Suppressor macrophage treated with lipopolysaccharide for 4 hours (primary cell): ENCODE results near the gene EFHC2.

Experiments used
- DNase-seq: peaks from one replicate; pipeline ENCODE4 v3.0.0-alpha.2; 2020

Gene EFHC2, protein sequence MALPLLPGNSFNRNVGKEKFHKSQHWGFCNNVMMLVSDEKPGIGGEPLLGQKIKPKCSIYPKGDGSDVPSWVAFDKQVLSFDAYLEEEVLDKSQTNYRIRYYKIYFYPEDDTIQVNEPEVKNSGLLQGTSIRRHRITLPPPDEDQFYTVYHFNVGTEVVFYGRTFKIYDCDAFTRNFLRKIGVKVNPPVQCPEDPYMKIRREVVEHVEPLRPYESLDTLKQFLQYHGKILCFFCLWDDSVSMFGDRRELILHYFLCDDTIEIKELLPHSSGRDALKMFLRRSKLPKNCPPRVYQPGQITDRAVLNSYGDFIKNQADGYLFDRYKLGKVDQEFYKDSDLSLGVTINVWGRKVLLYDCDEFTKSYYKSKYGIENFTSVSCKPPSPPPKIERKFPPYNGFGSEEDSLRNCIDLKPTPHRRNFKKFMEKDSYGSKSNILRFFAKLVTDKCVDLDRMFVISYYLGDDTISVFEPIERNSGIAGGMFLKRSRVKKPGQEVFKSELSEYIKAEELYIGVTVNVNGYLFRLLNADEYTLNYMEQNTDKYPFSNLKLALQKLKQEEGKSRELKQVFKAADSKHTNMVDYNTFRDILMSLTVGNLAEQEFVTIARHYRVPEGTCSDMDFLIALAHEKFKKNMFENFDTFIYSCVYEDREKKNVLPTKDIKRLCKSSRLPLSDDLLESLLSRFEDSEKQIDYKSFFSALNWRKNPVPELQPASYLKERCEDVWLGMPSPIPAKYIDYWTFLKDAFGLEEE

DNA sequence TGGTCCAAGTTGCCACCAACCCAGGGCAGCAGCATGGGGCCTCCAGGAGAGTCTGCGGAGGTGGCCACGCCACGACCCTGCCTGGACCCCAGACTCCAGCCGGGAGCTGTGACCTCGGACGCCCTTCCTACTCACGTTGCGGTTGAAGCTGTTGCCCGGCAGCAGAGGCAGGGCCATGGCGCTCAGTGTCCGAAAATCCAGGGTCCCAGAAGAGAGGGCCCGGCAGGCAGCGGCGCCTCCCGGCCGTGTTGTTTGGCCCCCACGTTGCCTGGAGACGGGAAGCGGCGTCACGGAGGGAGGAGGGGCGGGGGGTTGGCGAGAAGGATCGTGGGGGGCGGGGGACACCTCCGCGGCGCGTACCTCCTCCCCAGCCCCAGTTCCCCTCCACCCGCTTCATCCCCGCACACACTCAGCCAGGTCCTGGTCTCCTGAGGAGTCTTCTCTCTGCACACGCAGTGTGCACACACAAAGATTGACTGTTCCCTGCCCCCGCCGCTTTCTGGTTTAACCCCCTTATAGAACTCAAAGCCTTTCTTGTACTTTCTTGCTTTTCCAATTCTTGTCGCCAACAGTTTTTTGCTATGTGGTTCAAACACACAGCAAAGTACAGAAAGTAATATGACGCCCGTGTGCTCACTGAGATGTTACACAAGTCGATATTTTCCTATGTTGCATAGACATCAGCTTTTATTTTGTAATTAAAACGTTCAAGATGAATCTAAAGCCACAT, at the start of gene EFHC2:
Gene EFHC2, minus strand, starts transcription at position 261 of the 730 bp plus-strand sequence. Its CDS starts 84 bp downstream, at position 177.
- peak; percentile 39 for DNase-seq

DNA sequence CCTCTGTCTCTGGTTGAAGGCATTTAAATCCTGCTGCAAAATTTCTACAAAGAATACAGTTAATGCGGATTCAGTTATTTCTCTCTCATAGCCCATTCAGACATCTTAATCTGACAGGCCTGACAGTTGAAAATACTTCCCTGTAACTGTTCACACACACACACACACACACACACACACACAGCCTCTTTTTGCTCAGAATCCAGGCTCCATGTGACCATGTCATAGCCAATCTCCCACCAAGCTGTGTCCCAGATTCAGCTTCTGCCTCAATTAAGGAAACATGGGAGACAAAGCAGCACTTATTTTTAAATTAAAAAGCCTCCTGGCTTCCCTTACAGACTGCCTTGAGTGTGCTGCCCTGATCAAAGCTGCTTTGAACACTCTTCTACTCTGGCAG, 49.3 kb upstream of the EFHC2 start:
- no peak for DNase-seq

DNA sequence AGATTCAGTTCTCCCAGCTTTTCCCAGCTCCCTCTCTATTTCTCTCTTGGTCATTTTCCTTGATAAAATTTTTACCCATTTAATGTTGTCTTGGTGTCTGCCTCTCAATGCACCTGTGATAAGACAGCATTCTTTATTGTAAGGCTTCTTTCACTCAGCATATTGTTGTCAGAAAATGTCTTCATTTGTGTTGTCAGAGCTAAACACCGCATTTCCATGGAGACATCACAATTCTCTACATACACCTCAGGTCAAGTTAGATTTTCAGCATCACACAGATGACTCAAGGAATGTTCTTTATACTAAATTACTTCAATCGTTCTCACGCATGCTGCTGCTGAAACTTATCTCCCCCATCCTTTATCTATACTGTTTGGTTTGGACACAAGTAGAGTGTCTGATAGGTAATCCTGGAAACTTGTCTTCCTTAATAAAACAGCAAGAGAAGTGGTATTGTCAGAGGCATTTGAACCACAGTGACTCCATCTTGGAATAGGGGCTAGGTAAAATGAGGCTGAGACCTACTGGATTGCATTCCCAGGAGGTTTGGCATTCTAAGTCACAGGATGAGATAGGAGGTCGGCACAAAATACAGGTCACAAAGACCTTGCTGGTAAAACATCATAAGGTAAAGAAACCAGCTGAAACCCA, 41.3 kb upstream of the EFHC2 start:
- no peak for DNase-seq

DNA sequence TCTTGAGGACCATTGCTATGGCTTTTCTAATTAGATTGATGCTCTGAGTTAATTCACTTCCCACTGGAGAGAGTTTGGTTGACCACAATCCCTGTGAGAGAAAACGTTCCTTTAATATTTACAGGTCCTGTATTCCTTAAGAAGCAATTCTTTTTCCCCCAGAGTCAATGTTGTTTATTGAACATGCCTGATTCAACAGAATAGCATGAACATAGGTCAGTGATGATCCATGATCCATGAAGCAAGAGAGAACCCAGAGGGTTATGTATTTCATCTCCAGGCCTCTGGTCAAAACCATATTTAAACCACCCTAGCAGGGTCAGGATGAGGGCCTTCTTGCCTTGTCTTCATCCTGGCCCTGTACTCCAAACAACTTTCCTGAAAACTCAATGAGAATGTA, 39.4 kb upstream of the EFHC2 start:
- DNase-seq: no peak

DNA sequence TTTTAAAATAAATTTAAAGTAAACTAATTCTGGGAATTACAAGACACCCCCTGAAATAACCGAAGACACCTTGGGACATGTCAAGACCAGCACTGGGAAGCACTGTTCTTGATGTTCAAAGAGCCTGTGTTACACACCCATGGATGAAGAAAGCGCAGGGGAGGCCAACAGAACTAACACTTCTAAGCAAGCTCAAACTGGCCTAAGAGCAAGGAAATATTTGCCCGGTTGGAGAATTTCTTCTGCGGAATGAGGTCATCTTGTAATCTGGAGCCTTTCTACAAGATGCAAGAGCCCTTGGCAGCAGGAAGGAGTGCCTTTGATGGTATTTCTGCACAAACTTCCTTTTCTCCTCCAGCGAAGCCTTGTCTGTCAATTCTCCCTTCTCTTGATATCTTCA, 9.3 kb upstream of the EFHC2 start:
- DNase-seq: no peak

DNA sequence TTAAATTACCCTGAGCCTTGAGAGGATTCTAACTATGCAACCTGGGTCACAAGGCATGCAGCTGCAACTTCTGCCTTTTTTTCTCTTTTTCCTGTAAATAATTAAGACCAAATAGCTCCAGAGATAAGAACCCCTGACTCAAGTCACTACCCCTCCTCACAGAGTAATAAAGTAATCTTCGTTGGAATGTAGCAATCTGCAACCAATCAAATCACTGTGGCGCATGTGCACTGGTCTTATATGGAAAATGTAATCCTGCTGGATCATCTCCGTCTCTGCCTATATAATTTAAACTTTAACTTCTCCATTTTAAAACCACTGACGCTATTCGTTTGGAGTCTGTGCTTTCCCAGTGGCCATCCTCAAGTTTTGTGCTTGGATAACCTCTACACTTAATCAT, 6.1 kb upstream of the EFHC2 start:
- no peak for DNase-seq

DNA sequence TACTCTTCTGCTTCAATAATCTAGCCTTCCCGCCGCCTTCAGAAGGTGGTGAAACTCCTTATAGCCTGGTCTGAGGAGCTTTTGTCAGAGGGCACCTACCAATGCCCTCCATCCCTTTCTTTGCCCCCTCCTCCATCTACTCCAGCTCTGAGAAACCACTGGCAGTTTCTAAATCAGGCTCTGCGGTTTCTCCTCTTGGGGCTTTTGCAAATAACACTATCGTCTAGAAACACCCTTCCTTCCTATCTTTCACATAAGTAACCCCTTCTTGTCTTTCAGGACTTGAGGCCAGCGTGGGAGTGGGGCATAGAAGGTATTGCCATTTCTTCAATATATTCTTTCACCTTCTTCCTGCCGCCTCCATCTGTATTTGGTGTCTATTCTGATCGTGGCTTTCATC, 1.2 kb upstream of the EFHC2 start:
- DNase-seq: peak; percentile 6

DNA sequence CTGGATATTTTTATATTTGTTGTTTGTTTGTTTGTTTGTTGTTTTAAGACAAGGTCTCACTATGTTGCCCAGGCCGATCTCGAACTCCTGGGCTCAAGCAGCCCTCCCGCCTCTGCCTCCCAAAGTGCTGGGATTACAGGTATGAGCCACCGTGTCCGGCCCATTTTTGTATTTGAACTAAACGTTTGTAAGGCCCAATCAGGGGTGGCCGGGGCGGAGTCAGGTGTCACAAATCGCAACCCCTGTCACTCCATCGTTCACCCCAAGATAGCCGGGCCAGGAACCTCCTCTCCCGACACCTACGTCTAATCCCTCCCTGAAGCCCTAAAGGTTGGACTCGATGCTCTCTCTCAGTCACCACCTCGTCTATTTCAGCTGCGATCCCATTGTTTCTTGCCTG, 722 bp upstream of the EFHC2 start:
- no peak for DNase-seq

DNA sequence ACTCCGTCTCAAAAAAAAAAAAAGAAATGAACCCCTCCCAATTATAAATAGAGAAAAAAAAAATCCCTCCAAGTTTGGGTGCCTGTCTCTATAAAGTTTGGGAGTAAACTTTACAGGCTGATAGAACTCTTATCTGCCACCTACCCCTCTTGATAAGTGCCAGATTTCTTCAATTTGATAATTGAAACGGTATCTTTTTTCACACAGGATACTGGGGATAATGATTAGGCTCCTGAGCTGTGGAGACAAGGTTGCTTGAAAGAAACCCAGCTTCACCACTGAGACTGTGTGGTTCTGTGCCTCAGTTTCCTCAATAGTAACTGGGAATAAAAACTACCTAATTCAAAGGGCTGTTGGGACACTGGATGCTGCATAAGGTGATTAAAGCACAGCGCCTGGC, 606 bp downstream of the EFHC2 start:
- no peak for DNase-seq

DNA sequence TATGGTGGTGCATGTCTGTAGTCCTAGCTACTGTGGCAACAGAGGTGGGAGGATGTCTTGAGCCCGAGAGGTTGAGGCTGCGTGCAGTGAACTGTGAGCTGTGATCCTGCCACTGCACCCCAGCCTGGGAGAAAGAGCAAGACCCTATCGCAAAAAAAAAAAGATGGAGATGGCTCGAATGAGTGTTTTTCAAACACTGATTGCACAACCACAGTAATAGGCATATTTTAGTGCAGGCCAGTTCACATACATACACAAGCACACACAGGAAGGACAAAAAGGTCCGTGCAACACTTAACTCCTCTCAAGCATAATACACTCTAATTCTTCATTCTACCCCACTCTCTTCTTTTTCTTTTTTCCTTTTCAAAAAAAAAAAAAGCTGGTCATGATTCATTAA, 5.1 kb downstream of the EFHC2 start:
- DNase-seq: no peak

DNA sequence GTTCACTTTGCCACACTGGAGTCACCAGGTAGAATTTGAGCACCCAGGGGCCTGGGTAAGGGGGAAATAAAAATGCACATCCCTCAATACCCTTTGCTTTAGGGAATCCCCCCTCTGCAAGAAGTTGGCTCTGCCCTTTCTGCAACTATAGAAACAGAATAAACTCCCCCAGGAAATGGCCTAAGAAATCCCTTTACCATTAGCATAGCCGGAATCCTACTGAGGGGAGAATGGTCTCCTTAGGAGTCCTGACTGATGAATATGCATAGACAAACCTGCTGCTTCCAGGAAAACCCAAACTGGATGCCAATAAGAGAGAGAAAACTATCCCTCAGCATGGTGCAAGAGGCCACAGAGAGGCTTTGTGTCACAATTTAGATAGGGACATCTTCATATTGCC, 11.0 kb downstream of the EFHC2 start:
- DNase-seq: no peak

DNA sequence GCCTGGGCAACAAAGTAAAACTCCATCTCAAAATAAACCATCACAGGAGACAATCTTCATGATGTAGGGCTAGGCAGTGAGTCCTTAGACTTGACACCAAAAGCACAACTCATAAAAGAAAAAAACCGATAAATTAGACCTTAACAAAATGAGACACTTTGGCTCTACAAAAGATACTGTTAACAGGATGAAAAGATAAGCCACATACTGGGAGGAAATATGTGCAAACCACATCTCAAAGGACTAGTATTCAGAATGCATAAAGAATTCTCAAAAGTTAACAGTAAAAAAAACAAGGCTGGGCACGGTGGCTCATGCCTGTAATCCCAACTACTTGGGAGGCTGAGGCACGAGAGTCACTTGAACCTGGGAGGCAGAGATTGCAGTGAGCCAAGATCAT, 13.2 kb downstream of the EFHC2 start:
- no peak for DNase-seq

DNA sequence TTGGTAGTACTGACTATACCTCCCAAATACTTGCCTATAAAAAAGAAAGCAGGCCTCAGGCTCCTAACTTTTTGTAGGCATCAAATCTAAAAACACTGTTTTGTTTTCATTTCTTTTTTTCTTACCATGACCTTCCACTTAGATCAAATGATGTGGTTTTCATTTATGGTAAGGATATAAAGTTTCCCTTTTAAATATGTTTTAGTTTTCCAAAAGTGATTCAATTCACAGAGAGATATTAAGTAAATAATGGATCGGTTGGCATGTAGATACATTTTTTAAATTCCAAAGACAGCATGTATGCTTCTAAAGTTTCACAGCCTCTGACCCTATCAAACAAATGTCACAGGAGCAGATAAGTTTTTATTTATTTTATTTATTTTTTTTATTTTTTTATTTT, 23.9 kb downstream of the EFHC2 start:
- DNase-seq: no peak

DNA sequence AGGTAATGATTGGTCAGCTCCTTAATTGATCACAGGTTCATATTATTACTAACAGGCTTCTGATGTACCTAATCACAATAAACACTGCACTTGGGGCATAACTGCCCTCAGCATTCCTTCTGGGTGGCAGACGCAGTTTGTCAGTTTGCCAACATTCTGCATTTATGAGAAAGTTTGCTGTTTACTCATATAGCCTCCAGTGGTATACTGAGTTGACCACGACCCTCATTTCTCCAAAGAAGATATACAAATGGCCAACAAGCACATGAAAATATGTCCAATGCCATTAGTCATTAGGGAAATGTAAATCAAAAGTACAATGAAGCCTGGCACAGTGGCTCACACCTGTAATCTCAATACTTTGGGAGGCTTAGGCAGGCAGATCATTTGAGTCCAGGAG, 26.3 kb downstream of the EFHC2 start:
- no peak for DNase-seq

DNA sequence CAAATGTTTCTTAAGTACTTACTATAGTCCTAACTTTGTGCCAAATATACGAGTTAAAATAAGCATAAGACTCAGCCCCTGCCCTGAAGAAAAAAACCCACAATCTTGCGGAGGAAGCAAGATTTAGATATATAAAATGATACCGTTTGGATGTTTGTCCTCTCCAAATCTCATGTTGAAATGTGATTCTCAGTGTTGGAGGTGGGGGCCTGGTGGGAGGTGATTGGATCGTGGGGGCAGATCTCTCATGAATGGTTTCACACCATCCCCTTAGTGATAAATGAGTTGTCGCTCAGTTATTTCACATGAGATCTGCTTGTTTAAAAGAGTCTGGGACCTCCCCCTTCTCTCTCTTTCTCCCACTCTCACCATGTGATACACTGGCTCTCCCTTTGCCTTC, 28.7 kb downstream of the EFHC2 start:
- DNase-seq: no peak

DNA sequence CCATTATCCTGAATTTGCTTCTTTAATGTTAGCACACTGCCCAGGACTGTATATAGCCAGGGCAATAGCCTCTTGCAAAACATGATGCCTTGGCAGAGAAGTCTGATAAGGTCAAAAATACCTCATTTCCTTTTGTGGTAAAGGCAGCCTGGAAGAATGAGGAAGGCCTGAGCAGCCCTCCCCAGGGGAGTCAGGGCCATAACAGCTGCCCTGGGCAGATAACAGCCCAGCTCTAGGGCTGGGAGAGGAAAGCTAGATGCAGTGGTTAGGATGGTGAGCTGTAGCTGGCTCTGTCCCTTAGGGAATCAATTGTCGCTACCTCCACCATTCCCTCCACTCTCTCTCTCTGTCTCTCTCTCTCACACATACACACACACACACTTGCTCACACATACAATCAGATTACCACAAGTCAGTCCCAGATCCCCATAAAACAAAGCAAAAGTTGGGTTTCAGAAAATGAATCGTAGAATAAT, 29.2 kb downstream of the EFHC2 start:
- DNase-seq: peak; percentile 58

DNA sequence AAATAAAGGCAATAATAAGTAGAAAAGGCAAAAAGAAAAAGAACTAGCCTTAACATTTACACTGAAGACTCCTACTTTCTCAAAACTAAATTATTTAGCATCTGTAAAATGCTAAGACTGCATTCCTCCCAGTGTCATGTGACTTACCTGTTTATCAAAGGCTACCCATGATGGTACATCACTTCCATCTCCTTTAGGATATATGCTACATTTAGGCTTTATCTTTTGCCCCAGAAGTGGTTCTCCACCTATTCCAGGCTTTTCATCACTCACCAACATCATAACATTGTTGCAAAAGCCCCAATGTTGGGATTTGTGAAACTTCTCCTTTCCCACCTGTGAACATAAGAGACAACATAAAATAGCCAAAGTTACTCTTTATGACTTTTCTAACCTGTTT, 31.1 kb downstream of the EFHC2 start:
- no peak for DNase-seq

DNA sequence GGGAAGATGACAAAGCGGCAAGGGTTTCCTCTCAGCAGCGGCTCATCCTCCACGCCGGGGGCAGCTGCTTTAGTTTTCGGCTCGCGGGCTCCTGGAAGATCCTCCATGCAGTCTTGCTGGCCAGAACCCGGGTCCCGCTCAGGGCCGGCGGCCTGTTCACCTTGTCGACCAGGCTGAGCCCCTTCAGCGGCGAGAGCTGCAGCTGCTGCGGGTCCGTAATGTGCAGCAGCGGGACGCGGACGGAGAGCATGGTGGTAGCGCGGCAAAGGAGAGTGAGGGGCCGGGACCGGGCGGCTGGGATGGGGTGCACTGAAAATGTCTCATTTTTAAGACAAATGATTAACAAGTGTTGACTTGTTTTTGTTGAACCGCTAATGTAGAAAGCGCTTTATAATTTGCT, 33.2 kb downstream of the EFHC2 start:
- no peak for DNase-seq

DNA sequence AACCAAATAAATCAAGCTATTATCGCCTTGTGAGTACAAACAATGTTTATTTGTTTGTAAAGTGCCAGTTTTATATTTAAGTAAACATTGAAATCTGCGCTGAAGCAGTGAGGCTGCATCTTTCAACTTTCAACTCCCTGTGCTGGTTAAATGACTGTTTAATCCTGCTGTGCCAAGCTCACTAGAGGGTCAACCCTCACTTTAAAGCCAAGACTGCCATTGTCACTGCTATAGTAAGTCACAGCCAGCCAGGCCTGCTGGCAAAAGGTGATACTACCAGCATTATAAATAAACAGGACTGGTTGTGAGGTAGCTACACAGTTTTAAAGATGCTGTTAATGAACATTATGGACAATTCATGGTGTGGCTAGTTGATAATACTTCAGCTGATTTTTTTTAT, 34.6 kb downstream of the EFHC2 start:
- no peak for DNase-seq

DNA sequence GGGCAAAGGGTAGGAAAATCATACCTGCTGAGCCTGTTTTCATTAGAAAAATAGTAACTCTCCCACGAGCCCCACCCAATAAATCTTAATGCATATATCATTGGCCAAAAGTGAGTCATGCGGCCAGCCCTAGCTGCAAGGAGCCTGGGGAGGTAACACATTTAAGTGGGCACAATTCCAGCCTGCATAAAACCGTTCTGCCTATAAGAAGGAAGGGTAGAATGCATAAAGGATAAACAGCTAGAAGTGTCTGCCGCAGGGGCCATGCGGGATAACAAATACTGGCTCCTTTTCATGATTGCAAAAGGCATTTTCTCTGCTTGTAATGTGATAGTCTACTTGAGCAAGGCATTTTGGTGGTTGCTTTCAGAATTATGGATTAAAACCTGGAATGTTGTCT, 37.1 kb downstream of the EFHC2 start:
- DNase-seq: no peak

DNA sequence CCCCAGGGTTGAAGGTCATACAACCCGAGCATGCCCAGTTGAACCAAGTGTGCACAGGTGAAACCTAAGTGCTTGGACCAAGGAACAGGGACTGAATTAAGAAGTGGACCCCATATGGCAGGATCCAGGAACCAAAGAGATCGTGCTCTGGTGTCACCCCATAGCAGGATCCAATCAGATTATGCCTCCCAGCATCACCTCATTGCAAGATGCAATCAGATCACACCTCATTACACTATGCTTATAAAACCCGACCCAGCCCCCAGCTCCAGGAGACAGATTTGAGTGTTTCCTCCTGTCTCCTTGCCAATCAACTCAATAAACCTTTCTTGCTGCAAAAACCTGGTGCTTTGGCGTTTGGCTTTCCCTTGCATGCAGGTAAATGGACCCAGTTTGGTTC, 37.6 kb downstream of the EFHC2 start:
- DNase-seq: no peak

DNA sequence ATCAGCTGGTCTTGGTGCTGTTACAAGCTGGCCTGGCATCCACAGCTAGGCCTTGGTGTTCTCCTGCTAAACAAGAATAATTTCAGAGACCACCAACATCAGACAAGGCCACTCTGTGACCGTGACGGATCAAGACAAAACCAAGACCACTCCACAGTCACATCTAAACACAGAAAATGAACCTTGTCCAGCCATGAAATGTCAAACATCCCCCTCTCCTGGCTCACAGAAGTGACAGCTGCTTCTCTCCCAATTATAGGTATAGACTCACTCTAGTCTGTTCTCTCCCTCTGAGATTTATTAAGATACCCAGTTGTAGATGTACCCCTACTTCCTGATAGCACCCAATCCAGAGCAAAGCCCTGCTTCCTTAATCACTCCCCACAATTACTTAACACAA, 40.4 kb downstream of the EFHC2 start:
- no peak for DNase-seq

DNA sequence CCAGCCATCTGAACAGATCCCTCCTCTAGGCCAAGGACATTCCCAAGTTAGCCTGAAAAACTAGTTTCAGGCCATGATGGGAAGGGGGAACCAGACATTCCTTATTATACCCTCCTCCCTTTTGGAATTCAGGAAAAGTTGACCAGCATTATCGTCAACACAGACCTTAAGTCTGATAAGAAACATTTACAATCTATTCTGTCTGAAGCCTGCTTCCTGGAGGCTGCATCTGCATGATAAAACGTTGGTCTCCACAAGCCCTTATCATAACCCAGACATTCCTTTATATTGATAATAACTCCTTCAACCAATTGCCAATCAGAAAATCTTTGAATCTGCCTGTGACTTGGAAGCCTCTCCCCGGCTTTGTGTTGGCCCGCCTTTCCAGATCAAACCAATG, 44.3 kb downstream of the EFHC2 start:
- DNase-seq: no peak
